Tibial nerve (tissue), 3 donors: Measurements from ENCODE around the gene RCAN2.

Experiments
- CTCF ChIP-seq, 5 experiments: fragments of 200-600 bp in 3 of 5; fragments of 450-650 bp in 2 of 5; sonication (generic) in 3 of 5; IDR thresholded peaks; one replicate each; pipeline ENCODE4 v1.5.1; 2016 to 2019; ENCODE audit warnings: antibody characterized with exemption in 5 of 5, mild to moderate bottlenecking in 3 of 5, moderate library complexity in 2 of 5
- POLR2A ChIP-seq, 2 donors: fragments of 450-650 bp; IDR thresholded peaks; one replicate each; pipeline ENCODE4 v1.6.1; 2017; ENCODE audit warnings: antibody characterized with exemption in 2 of 2, mild to moderate bottlenecking in 2 of 2, moderate library complexity in 2 of 2

- no peak for TF ChIP-seq CTCF (IDR thresholded peaks at IDR 0.05)
- TF ChIP-seq POLR2A (IDR thresholded peaks at IDR 0.05), result no peak
Measured at GRCh38 chr6:46287043-46287442, 204.2 kb downstream of the RCAN2 start.
